Mesenchymal stem cell (in vitro differentiated cells and primary cell): ENCODE results near the gene FHIP1B.

Experiments used
- DNase-seq: peaks from one replicate; pipeline ENCODE4 v3.0.0-alpha.2; 2013
- H2AFZ ChIP-seq: one replicate; pipeline ENCODE4 v1.6.1; 2013; ENCODE audit warnings: low read depth, mild to moderate bottlenecking, control low read depth, inconsistent platforms, low read length, moderate library complexity
- H2AK5ac ChIP-seq: 2 replicates; pipeline ENCODE4 v1.6.1; 2013; ENCODE audit warnings: low read length, moderate library complexity, mild to moderate bottlenecking, inconsistent platforms; ENCODE audit not compliant: severe bottlenecking
- H2BK120ac ChIP-seq: one replicate; pipeline ENCODE4 v1.6.1; 2013; ENCODE audit warnings: low read depth, mild to moderate bottlenecking, inconsistent platforms, low read length, moderate library complexity
- H2BK12ac ChIP-seq, 2 experiments: one replicate each; pipeline ENCODE4 v1.6.1; 2013; ENCODE audit warnings: inconsistent platforms in 2 of 2, low read length in 2 of 2, mild to moderate bottlenecking in 2 of 2, moderate library complexity in 2 of 2, control low read depth in 1 of 2
- H2BK15ac ChIP-seq: one replicate; pipeline ENCODE4 v1.6.1; 2013; ENCODE audit warnings: mild to moderate bottlenecking, low read depth, inconsistent platforms; ENCODE audit not compliant: poor library complexity, severe bottlenecking
- H2BK5ac ChIP-seq: 2 replicates; pipeline ENCODE4 v1.6.1; 2013; ENCODE audit warnings: low read depth, mild to moderate bottlenecking, low read length, control low read depth, inconsistent platforms; ENCODE audit not compliant: poor library complexity, severe bottlenecking
- H3K14ac ChIP-seq, 2 experiments: one replicate each; pipeline ENCODE4 v1.6.1; 2013; ENCODE audit warnings: inconsistent platforms in 2 of 2, low read length in 2 of 2, control low read depth in 1 of 2, mild to moderate bottlenecking in 1 of 2, moderate library complexity in 1 of 2
- H3K18ac ChIP-seq, 2 experiments: one replicate each; pipeline ENCODE4 v1.6.1; 2013; ENCODE audit warnings: inconsistent platforms in 2 of 2, low read length in 2 of 2, control low read depth in 1 of 2, low read depth in 1 of 2, mild to moderate bottlenecking in 1 of 2
- H3K23ac ChIP-seq, 2 experiments: one replicate each; pipeline ENCODE4 v1.6.1; 2013; ENCODE audit warnings: inconsistent platforms in 2 of 2, low read length in 2 of 2, mild to moderate bottlenecking in 2 of 2, moderate library complexity in 2 of 2, control low read depth in 1 of 2
- H3K27ac ChIP-seq: 2 replicates; pipeline ENCODE4 v1.5.1; 2013; ENCODE audit warnings: mild to moderate bottlenecking, moderate library complexity, low read length, control low read depth, inconsistent platforms; ENCODE audit not compliant: poor library complexity, severe bottlenecking
- H3K27me3 ChIP-seq, 2 experiments: 2 replicates each; pipeline versions ENCODE4 v1.6.1 to v1.7.0; 2013; ENCODE audit warnings: low read length in 2 of 2, mild to moderate bottlenecking in 2 of 2, moderate library complexity in 2 of 2, control low read depth in 1 of 2, inconsistent platforms in 1 of 2; ENCODE audit not compliant: control insufficient read depth in 1 of 2, insufficient read depth in 1 of 2
- H3K36me3 ChIP-seq, 2 experiments: 2 replicates each; pipeline versions ENCODE4 v1.6.1 to v1.7.0; 2013; ENCODE audit warnings: low read length in 2 of 2, control low read depth in 1 of 2, inconsistent platforms in 1 of 2, low read depth in 1 of 2, mild to moderate bottlenecking in 1 of 2; ENCODE audit not compliant: insufficient read depth in 2 of 2, control insufficient read depth in 1 of 2
- H3K4ac ChIP-seq, 2 experiments: one replicate each; pipeline ENCODE4 v1.6.1; 2013; ENCODE audit warnings: inconsistent platforms in 2 of 2, low read length in 2 of 2, mild to moderate bottlenecking in 2 of 2, moderate library complexity in 2 of 2, control low read depth in 1 of 2, low read depth in 1 of 2
- H3K4me1 ChIP-seq: 2 replicates; pipeline ENCODE4 v1.6.1; 2013; ENCODE audit warnings: low read depth, low read length, control low read depth; ENCODE audit not compliant: control insufficient read depth, insufficient read depth
- H3K4me2 ChIP-seq: 2 replicates; pipeline ENCODE4 v1.6.1; 2013; ENCODE audit warnings: low read length, mild to moderate bottlenecking, inconsistent platforms; ENCODE audit not compliant: poor library complexity, severe bottlenecking
- H3K4me3 ChIP-seq, 2 experiments: 2 replicates each; pipeline versions ENCODE4 v1.5.1 to v1.7.0; 2013; ENCODE audit warnings: low read length in 2 of 2, mild to moderate bottlenecking in 2 of 2, control low read depth in 1 of 2, low read depth in 1 of 2; ENCODE audit not compliant: insufficient read depth in 1 of 2
- H3K79me1 ChIP-seq: replicated peaks from 2 replicates; pipeline ENCODE4 v1.6.1; 2013; ENCODE audit warnings: mild to moderate bottlenecking, control low read depth, low read length, inconsistent platforms; ENCODE audit not compliant: poor library complexity, severe bottlenecking
- H3K9ac ChIP-seq: 2 replicates; pipeline ENCODE4 v1.7.0; 2013; ENCODE audit warnings: mild to moderate bottlenecking, low read length, moderate library complexity
- H3K9me3 ChIP-seq: 2 replicates; pipeline ENCODE4 v1.7.0; 2013; ENCODE audit warnings: mild to moderate bottlenecking, low read length; ENCODE audit not compliant: control insufficient read depth
- H4K8ac ChIP-seq: one replicate; pipeline ENCODE4 v1.6.1; 2013; ENCODE audit warnings: inconsistent platforms, mild to moderate bottlenecking, low read length, moderate library complexity
- H4K91ac ChIP-seq: one replicate; pipeline ENCODE4 v1.6.1; 2013; ENCODE audit warnings: mild to moderate bottlenecking, low read length, inconsistent platforms
- WGBS: methylation state at CpG from one replicate; pipeline ENCODE4 v1.1.7; 2013; ENCODE audit warnings: mixed read lengths; 5-methylcytosine and 5-hydroxymethylcytosine counted together

Gene FHIP1B

DNA sequence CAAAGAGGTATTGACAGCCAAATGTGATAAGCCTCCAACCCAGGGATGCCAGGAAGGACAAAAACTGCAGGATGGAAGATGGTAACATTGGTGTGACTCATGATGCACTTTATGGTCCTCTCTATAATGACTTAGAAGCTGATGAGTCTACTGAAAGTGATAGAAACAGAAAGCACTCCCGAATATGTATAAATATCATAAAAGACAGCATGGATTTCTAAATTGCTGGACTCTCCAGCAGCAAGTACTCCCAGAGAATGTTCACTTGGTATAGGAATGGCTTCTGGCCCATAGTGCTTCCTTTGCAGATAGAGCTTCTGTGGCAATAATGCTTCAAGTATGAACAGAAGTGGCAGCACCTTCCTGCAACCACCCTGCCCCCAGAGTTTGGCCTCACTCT lies 64.2 kb downstream of the FHIP1B start, which contains the start of gene OR52B2:
TSS of gene OR52B2 (minus strand) at position 101 of the 400 bp plus-strand sequence. CDS start at position 101, 0 bp downstream.
- Histone ChIP-seq H2AFZ (no peak within 1 kb of the TSS), H3K27me3 (peaks cover under 1 to 2% of the 10 kb centered on the region in 2 experiments), H3K4ac (no peak within 1 kb of the TSS), H3K9ac (no peak within 1 kb of the TSS), H2AK5ac (no peak within 1 kb of the TSS), H3K14ac (no peak within 1 kb of the TSS), H4K91ac (no peak within 1 kb of the TSS), H3K27ac (no peak within 1 kb of the TSS), H2BK120ac (no peak within 1 kb of the TSS), H3K4me2 (no peak within 1 kb of the TSS), H2BK15ac (no peak within 1 kb of the TSS), H2BK5ac (no peak within 1 kb of the TSS), H3K9me3 (peaks cover 4% of the 10 kb centered on the region), H4K8ac (no peak within 1 kb of the TSS), H3K23ac (no peak within 1 kb of the TSS), H3K36me3 (no peaks in the 10 kb centered on the region), H3K4me1 (no peaks in the 10 kb centered on the region), H3K79me1 (no peaks in the 10 kb centered on the region), H3K18ac (no peak within 1 kb of the TSS), H3K4me3 (no peak within 1 kb of the TSS), H2BK12ac (no peak within 1 kb of the TSS)
- no peak for DNase-seq
- WGBS: no CpG with 5 or more reads among the region's 1 CpG
